MV-4-11 (cell line): ENCODE data around the gene CR2.
"Not testable (repeated sequence)": the region's sequence is repeated elsewhere in the genome, so short reads cannot be mapped to it uniquely, and the experiment has no call there.

Experiments
- DNase-seq: peaks from one replicate; lab custom pipeline; 2025; lab: John Stamatoyannopoulos, UW

Gene CR2

GRCh38 chr1:207454046-207454964, at the start of gene CR2:
Gene CR2 (plus strand): TSS chr1:207454328. CDS start chr1:207454419, 91 bp downstream.
- no peak for DNase-seq

- DNase-seq: peak; percentile 41
These were observed 49.1 kb upstream of the CR2 start for GRCh38 chr1:207404849-207405525.

- DNase-seq: no peak
These were observed 48.3 kb upstream of the CR2 start for GRCh38 chr1:207405814-207406213.

- DNase-seq: peak; percentile 77
These were observed 46.4 kb upstream of the CR2 start for GRCh38 chr1:207407655-207408260.

- DNase-seq: no peak
These were observed 41.3 kb upstream of the CR2 start for GRCh38 chr1:207412845-207413244.

GRCh38 chr1:207414606-207415108, 39.5 kb upstream of the CR2 start:
- DNase-seq: peak; percentile 70

GRCh38 chr1:207417076-207417475, 37.1 kb upstream of the CR2 start:
- no peak for DNase-seq

GRCh38 chr1:207418351-207418750, 35.8 kb upstream of the CR2 start:
- DNase-seq: peak; percentile 3

- no peak for DNase-seq
These were observed 34.0 kb upstream of the CR2 start for GRCh38 chr1:207420109-207420508.

- DNase-seq: no peak
These were observed 33.0 kb upstream of the CR2 start for GRCh38 chr1:207421078-207421477.

- DNase-seq: no peak
These were observed 30.4 kb upstream of the CR2 start for GRCh38 chr1:207423560-207424292.

- no peak for DNase-seq
These were observed 29.5 kb upstream of the CR2 start for GRCh38 chr1:207424570-207425131.

GRCh38 chr1:207427832-207428585, 26.1 kb upstream of the CR2 start:
- DNase-seq: no peak

- no peak for DNase-seq
These were observed 25.3 kb upstream of the CR2 start for GRCh38 chr1:207428783-207429182.

GRCh38 chr1:207429963-207430362, 24.2 kb upstream of the CR2 start:
- no peak for DNase-seq

GRCh38 chr1:207430602-207431001, 23.5 kb upstream of the CR2 start:
- no peak for DNase-seq

GRCh38 chr1:207431508-207431907, 22.6 kb upstream of the CR2 start:
- DNase-seq: no peak

GRCh38 chr1:207433435-207433834, 20.7 kb upstream of the CR2 start:
- DNase-seq: no peak

GRCh38 chr1:207436746-207437145, 17.4 kb upstream of the CR2 start:
- not testable (repeated sequence) for DNase-seq

GRCh38 chr1:207440626-207441025, 13.5 kb upstream of the CR2 start:
- DNase-seq: no peak
